Omental fat pad (tissue), 4 donors: Measurements from ENCODE around the gene COL6A5. TPM values are rescaled to one million over a fixed set of nuclear protein-coding genes. Genes with fewer than 3 reads are reported as not detected.

Experiments used
- ATAC-seq: fragments of 150-250 bp; one replicate; pipeline ENCODE4 v1.9.1; 2016; ENCODE audit warnings: mild to moderate bottlenecking, moderate library complexity; ENCODE audit not compliant: low FRiP score
- DNase-seq: peaks from one replicate; pipeline ENCODE4 v3.0.0-alpha.2; 2019; ENCODE audit warnings: low spot score
- total RNA-seq, 4 donors: library from RNA; depleted of rRNA; stranded (reverse); fragments of >200 nt; gene quantifications; one replicate each; pipeline ENCODE4 v1.1.0, GENCODE V29; 2016
- TF ChIP-seq, protein P1 (sequence below), 3 donors: fragments of 450-650 bp; IDR thresholded peaks; one replicate each; pipeline ENCODE4 v1.5.1; 2016 to 2017; ENCODE audit warnings: antibody characterized with exemption in 3 of 3, mild to moderate bottlenecking in 3 of 3, moderate library complexity in 2 of 3

The COL6A5 gene
- total RNA-seq, 4 donors from 2014 or later: 0.09 TPM; not detected in 3

DNA sequence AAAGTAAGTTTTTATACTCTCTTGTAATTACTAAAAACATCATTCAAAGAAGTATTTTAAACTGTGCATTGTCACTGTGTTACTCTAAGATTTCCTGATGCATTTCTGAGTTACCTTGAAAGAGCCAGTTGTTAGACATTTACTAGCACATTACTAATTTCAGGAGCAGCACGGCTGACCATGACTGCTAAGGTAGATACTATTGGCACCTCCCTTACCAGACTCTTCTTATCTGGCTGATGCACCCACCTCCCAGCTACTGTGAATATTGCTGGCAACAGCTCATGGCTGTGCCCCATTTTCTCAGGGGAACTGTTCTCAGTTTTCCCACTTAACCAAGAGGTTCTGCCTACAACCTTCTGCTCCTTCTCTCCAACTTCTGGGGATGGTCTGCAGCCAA lies 29.4 kb downstream of the COL6A5 start:
- no peak for DNase-seq
- ATAC-seq: no peak
- TF ChIP-seq, protein P1, sequence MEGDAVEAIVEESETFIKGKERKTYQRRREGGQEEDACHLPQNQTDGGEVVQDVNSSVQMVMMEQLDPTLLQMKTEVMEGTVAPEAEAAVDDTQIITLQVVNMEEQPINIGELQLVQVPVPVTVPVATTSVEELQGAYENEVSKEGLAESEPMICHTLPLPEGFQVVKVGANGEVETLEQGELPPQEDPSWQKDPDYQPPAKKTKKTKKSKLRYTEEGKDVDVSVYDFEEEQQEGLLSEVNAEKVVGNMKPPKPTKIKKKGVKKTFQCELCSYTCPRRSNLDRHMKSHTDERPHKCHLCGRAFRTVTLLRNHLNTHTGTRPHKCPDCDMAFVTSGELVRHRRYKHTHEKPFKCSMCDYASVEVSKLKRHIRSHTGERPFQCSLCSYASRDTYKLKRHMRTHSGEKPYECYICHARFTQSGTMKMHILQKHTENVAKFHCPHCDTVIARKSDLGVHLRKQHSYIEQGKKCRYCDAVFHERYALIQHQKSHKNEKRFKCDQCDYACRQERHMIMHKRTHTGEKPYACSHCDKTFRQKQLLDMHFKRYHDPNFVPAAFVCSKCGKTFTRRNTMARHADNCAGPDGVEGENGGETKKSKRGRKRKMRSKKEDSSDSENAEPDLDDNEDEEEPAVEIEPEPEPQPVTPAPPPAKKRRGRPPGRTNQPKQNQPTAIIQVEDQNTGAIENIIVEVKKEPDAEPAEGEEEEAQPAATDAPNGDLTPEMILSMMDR (IDR thresholded peaks at IDR 0.05): no peak

DNA sequence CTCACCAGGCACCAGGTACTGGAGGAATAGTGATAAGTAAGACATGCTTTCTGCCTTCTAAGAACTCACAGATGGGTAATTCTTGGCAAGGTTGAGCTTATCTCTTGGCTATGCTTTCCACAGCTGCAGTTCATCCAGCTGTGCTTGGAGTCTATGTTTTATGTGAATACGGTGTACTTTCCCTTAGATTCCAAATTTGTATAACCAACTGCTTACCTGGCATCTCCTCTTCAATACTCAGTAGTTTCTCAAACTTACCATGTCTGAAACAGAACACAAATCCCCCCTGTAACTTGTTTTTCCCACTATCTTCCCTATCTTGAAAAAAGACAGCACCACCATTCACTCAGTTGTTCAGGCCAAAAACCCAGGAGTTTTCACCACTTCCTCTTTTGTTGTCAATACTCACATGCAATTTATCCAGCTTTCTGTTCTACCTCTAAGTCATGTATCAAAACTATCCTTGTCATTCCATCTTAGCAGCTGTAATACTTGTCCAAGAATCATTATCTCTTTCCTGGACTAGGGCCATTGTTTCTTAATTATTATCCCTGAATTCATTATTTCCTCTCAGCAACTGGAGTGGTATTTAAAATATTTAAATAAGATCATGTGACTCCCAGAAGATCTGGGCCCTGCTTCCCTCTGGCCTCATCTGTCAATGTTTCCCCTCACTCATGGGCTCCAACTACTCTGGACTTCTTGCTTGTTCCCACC lies 32.6 kb downstream of the COL6A5 start:
- ATAC-seq (no peak), DNase-seq (no peak)
- TF ChIP-seq, protein P1 (IDR thresholded peaks at IDR 0.05): no peak

DNA sequence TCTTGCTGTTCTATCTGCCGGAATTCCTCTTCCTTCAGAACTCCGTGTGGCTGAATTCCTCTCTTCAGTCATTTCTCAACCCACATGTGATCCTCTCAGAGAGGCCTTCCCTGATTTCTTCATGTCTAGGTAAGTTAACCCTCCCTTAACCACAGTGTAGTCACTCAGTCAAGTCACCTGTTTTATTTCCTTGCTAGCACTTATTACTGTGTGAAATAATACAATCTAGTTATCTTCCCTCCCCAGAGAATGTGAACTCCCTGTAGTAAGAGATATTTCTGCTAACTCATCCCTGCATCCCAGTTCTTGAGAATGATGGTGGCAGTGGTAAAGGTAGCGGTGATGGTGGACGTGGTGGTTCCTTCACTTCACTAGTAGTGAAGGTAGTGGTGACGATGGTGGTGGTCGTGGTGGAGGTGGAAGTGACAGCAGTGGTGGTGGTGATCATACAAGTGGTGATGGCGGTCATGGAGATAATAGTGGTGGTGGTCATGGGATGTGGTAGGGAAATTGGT lies 33.3 kb downstream of the COL6A5 start:
- TF ChIP-seq, protein P1 (IDR thresholded peaks at IDR 0.05): no peak
- ATAC-seq: peak; percentile 44
- no peak for DNase-seq

DNA sequence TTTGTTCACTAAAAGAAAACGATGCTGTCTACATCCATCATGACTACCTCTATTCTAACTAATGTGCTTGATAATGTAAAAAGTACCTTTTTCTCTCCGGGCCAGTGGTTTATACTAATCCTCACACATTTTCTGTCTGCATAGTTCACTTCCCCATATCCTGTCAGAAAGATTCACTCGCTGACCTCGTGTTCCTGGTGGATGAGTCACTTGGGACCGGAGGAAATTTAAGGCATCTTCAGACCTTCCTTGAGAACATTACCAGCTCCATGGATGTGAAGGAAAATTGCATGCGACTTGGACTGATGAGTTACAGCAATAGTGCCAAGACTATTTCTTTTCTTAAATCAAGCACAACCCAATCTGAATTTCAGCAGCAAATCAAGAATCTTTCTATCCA lies 33.8 kb downstream of the COL6A5 start:
- ATAC-seq (no peak), DNase-seq (no peak)
- TF ChIP-seq, protein P1 (IDR thresholded peaks at IDR 0.05): no peak

DNA sequence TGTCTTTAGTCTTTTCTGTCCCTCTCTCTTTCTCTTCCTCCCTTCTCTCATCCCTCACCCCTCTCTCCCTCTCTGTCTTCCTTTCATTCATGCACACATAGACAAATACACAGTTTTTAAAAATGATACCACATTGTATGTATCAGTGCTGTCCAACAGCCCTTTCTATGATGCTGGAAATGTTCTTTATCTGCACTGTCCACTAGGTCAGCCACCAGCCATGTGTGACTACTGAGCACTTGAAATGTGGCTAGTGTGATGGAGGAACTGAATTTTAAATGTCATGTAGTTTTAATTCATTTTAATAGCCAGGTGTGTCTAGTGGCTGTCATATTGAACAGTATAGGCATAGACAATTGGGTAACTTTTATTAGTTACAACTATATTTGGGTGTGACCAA lies 34.9 kb downstream of the COL6A5 start:
- TF ChIP-seq, protein P1 (IDR thresholded peaks at IDR 0.05): no peak
- no peak for DNase-seq
- ATAC-seq: no peak

DNA sequence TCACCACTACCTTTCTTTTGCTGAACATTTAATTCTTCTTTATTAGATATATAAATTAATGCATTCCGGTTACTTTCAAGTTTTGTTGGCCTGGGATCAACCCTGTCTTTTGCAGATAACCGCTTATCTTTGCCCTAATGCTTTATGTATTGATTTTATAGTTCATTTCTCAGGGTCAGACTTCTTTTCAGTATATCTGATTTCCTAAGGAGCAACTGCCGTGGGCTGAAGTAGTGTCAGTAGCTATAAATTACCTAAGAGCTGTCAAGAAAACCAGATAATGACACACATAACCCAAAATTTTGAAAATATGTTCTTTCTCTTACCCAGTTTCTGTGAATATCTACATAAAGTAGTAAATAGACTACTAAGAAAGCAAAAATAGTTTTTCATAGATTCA lies 38.0 kb downstream of the COL6A5 start:
- TF ChIP-seq, protein P1 (IDR thresholded peaks at IDR 0.05): no peak
- ATAC-seq (no peak), DNase-seq (no peak)

DNA sequence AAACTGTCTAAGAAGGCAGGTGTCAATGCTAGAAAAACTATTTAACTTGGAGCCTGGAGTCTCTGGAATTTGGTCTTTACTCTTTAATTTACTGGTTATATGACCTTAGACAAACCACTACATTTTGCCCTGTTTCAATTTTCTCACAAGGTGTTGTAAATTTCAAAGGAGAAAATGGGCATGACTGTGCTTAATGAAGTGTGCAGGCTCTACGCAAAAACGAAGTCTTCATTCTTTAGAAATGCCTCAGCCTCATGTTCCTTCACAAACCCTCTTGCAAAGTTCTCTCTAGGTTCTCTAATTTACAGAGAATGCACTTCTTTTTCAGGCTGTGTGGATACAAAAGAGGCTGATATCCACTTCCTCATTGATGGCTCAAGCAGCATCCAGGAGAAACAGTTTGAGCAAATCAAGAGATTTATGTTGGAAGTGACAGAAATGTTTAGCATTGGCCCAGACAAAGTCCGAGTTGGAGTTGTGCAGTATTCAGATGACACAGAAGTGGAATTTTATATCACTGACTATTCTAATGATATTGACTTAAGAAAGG lies 39.1 kb downstream of the COL6A5 start:
- no peak for ATAC-seq
- no peak for DNase-seq
- TF ChIP-seq, protein P1 (IDR thresholded peaks at IDR 0.05): no peak
